Central memory CD4-positive, alpha-beta T cell (primary cell): ENCODE measurements around the gene NFKBIB.
"Not testable (repeated sequence)": the region's sequence is repeated elsewhere in the genome, so short reads cannot be mapped to it uniquely, and the experiment has no call there.

Experiments used
- DNase-seq: peaks from one replicate; pipeline ENCODE4 v3.0.0; 2022

NFKBIB gene

DNA sequence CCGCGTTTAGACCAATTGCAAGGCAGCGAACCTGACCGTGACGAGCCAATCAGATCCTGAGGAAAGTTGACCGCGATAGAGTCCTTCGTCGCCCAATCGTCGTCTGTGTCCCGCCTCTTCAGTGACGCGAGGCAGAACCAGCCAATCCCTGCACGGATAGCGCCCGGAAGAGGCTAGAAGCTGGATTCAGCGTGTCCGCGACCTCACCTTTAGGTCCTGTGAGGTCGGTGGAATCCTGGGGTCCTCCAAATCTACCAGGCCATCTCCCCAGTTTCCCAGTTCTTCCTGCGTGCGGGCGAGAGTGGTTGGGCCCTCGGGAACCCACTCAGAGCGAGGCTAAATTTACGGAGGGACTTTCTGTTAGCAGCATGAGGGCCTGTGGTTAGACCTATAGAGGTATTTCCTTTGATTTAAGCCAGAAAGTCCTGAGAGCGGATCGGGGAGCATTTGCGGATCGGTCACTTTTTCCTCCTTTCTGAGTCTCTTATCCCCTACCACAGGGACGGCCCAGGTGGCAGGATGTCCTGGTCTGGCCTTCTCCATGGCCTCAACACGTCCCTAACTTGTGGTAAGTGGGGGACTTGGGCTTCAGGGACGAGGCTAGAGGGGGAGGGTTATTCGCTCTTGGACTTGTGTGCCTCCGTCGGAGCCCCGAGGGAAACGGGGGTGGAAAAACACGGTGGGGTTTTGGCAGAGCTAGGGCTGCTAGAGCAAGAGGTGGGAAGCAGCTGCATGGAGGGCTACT, 31.2 kb downstream of the NFKBIB start, which contains the start of gene MRPS12:
Gene MRPS12 (plus strand): TSS at position 169 of the 745 bp plus-strand sequence. CDS start 351 bp downstream, at position 520.
- peak; percentile 99 for DNase-seq

- no peak for DNase-seq
Observed at GRCh38 chr19:38931521-38931793, 31.7 kb downstream of the NFKBIB start.

DNA sequence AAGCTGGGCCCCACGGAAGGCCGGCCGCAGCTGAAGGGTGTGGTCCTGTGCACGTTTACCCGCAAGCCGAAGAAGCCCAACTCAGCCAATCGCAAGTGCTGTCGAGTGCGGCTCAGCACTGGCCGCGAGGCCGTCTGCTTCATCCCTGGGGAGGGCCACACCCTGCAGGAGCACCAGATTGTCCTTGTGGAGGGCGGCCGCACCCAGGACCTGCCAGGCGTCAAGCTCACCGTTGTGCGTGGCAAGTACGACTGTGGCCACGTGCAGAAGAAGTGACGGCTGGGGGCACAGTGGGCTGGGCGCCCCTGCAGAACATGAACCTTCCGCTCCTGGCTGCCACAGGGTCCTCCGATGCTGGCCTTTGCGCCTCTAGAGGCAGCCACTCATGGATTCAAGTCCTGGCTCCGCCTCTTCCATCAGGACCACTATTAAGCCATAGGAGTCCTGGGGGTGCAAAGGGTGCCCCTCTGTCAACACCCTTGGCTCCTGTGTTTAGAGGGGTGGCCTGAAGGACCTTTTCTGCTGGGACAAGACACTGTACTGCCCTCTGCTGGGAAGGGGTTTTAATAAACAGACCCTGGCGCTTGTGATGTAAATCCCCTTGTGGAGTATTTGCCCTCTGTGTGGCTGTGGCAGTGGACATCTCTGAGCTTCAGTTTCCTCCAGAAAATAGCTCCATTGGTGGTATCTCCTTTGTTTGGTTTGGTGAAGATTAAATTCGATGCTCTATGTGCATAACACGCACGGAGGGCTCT, 32.8 kb downstream of the NFKBIB start:
- DNase-seq = peak; percentile 17

DNA sequence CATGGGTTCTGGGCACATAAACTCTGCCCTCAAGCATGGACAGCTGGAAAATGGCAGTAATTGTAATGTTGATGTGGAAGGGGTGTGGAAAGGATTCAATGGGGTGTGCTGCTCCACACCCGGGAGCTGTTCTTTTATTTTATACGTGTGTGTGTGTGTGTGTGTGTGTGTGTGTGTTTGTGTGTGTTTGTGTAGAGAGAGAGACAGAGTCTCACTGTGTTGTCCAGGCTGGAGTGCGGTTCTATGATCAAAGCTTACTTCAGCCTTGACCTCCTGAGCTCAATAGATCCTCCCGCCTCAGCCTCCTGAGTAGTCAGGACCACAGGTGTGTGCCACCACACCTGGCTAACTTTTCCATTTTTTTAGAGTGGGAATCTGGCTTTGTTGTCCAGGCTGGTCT, 33.8 kb downstream of the NFKBIB start:
- no peak for DNase-seq

DNA sequence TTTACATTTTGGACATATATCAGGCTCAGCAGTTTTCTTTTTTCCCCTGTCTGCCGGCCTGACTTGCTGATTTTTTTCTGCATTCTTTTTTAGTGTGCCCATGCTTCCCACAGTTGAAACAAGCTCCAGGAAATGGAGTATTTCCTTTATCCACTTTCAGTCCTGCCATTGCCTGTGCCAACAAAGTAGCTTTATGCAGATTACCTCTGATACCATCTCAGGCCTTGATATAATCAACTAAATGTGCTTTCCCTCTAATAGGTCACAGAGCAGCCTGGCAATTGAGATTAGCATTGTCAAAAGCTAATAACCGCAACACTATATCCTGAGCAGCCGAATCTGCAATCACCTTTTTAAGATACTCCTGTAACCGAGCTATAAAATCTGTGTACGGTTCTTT, 40.2 kb downstream of the NFKBIB start:
- DNase-seq = no peak

GRCh38 chr19:38941466-38941865, 41.7 kb downstream of the NFKBIB start:
- DNase-seq = not testable (repeated sequence)

GRCh38 chr19:38941979-38942378, 42.2 kb downstream of the NFKBIB start:
- DNase-seq = no peak

DNA sequence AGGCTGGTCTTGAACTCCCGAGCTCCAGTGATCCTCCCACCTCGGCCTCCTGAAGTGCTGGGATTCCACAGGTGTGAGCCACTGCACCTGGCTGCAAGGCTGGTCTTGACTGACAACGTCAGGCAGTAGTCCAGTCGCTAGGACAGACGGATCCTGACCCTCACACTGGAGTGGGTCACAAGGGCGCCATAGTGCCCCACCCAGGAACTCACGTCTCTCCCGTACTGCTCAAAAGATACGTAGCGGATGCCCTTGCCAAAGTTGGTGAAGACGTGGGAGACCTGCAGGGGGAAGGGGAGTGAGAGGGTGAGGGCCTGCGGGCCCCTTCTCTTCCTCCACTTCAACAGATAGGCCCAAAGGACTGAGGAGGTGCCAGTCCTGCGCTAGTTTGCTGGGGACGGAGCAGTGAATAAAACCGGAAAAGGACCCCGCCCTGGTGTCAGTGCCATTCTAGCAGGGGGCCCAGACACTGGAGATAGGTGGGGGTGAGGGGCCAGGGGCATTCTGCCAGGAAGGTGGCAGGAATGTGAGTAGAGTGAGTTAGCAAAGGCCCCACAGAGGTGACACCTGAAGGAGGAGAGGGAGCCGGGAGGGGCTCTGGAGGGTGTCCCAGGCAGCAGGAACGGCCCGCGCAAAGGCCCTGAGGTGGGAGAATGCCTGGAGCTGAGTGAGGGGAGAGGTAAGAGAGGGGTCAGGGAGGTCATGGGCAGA, 42.9 kb downstream of the NFKBIB start:
- no peak for DNase-seq

- no peak for DNase-seq
Observed at GRCh38 chr19:38944981-38945506, 45.3 kb downstream of the NFKBIB start.

- DNase-seq = no peak
Observed at GRCh38 chr19:38945562-38946228, 45.9 kb downstream of the NFKBIB start.

DNA sequence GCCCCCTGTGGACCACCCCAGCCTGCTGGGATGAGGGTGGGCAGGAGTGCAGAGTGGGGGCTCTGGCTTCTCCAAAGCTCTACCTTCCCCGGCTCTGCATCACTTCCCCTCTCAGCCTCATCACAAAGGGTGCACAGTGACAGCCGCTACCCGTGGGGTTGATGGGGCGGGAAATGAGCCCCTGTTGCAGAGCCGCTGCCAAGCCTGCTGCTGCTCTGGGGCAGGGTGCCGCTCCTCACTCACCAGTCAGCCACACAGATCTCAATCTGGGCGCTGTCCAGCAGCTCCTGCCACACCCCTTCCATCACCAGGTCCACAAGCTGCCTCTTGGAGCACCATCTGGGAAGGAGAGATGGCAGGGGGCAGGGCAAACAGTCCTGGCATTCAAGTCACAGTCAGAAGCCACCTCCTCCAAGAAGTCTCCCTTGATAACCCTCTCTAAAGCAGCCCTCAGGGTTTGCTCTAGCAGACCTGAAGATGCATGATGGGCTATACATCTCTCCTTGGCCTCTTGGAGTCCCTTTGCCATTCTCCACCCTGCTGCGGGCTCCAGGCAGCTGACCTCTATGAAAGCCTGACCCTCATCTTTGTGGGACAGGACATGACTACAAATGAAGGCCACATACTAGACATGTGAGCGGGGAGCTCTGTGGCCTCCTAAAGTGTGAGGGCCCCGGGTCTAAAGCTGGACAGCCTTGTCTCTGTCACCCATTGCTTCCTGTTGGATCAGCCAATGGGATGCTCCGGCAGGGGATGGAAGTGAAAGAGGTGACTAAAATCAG, 46.7 kb downstream of the NFKBIB start:
- no peak for DNase-seq

DNA sequence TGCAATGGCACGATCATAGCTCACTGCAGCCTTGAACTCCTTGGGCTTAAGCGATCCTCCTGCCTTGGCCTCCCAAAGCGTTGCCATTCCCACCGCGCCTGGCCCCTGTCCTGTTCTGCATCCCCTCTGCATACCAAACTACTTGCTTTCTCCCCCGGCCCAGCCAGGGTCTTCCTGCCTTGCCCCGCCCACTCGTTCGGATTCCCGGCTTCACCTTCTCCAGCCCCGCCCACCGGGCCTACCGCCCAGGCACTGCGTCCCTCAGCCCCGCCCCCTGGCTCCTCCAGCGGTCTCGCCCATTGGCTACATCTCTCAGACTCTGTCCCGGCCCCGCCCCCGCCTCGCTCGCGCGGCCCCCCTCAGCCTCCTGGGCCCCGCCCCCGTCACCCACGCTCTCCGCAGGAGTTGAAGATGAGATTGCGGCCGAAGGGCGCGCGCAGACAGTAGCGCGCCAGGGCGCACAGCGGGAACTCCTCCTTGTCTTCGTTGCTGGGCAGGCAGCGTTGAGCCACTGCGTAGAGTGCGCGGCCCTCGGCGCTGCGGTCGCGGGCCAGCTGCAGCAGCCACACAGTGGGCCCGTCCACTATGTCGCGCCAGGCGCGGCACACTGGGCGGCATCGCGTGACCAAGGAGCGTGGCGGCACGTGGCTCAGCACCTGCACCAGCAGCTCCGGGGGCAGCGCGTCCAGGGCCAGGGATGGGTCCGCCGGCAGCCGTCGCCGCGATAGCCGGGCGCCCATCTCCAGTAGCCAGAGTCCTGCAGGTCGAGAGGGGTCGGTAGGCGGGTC, 50.0 kb downstream of the NFKBIB start:
- peak; percentile 64 for DNase-seq

DNA sequence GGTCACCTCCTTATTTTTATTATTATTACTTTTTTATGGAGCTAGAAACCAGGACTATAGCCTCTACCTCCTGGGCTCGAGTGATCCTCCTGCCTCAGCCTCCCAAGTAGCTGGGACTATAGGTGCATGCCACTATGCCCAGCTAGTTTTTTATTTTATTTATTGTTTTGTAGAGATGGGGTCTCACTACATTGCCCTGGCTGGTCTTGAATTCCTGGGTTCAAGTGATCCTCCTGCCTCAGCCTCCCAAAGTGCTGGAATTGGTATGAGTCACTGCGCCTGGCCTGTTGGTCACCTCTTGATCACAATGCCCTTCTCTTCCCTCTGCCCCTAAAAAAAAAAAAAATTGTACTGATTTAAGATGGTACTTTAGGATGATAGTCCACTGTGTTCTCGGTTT, 51.4 kb downstream of the NFKBIB start:
- no peak for DNase-seq

- peak; percentile 39 for DNase-seq
Observed at GRCh38 chr19:38952395-38953165, 52.8 kb downstream of the NFKBIB start.

DNA sequence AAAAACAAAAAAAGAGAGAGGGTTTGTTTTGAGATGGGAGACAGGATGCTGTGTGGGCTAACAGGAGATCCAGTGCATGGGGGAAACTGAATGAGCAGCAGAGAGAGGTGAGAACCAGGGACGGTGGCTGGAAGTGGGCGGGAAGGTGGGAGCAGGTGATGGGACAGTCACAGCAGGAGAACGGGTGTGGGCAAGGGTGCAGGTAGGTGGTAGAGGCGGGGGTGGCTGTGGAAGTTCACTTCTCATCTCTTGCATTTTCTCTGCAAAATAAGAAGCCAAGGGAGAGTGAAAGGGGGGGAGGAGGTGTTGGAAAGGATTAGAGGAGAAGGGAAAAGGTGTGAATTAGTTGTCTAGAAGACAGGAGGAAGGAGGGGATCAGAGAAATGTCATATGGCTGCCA, 53.9 kb downstream of the NFKBIB start:
- DNase-seq = no peak

DNA sequence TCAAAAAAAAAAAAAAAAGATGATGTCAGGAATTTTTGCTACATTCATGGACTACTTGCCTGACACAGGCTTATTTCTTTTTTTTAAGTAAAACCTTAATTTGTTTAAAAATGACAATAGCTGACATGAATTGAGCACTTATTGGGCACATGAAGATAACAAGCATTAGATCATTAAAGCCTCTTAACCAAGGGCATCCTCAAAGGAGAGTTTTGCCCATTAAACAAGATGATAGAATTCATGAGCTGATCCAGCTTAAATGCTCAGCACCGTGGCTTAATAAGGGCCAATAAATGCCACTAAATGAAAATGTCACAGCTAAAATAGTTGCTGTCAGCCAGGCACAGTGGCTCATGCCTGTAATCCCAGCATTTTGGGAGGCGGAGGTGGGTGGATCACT, 56.5 kb downstream of the NFKBIB start:
- DNase-seq = no peak

DNA sequence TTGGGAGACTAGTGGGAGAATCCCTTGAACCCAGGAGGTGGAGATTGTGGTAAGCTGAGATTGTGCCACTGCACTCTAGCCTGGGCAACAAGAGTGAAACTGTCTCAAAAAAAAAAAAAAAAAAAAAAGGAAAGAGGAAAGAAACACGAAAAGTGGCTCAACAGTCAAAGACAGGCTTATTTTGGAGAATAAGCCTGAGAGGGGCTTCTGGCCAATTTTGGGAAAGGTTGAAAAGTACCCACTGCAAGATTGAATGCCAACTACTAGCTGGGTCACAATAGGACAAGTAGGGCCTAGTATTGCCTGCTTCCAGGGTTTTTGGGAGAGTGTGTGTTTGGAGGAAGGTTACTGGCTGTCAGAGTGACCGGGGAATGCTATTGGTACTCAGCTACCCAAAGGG, 58.5 kb downstream of the NFKBIB start:
- DNase-seq = no peak
